Effector CD4-positive, alpha-beta T cell (primary cell): Measurements from ENCODE around the gene BICD2.

ENCODE experiments used
- DNase-seq: peaks from one replicate; pipeline ENCODE4 v3.0.0-alpha.2; 2020

The BICD2 gene

DNA sequence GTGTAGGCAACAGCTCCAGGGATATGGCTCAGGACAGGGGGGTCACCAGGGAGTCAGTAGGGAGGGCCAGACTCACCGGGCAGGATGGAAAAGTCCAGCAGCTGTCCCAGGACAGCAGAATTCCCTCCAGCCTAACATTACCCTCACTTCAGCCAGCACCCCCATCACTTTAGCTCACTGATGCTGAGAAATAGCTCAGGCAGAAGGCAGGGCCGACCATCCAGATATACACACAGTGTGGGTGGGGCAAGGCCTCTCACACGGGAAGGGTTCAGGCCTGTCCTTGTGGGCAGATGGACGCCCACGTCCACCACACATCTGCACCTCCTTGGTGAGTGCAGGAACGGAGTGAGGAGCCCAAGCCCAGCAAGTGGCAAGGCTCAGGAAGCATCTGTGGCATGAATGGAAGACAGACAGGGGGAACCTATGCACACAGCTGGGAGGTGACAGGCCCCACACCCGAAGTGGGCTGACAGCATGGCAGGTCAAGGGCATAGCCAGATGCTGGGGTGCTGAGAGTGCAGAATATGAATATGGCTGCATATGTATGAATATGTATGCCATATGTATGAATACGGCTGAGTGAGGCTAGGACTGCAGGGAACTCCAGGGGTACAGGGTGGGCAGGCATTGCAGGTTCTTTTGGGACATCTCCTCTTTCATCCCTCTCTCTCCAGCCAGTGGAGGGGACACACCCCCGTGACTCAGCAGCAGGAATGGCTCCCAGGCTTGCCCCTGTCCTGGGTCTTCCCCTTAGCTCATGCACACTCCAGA lies 17.0 kb downstream of the BICD2 start:
- no peak for DNase-seq

DNA sequence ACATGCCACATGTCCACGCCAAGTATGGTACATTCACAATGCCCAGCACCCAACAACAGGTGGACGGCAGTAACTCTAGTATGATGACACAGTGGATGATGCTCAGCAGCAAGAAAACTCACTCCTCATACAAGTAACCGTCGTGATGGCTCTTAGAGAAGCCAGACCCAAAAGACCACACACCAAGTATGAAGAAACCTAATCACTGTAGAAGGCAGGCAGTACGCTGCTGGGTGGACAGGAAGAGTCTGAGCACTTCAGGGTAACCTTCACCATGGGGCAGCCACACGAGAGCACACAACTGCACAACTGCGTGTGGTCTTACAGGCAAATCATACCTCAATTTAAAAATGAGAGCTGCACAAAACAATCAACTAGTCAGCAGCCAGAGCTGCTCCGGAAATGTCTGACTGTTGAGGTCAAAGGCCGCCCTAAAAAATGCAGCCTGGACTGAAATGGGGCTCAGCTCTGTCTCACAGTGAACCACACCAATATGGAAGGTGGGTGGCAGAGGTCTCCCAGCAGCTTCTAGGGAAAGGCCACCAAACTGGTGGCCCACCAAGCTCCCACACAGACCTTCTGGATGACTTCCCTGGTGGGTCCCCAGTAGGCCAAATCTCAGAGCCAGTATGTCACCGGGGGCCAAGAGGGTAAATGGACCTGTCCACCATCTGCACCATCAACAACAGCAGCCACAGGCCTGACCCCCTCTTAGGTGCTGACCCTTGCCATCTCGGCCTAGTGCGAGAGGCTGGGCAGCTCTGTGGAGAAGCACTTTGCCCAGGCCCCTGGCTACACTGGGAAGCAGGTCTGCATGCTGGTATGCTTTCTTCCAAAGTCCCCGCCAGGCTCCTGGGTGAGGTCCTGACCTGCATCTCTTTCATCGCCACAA lies 17.8 kb downstream of the BICD2 start:
- DNase-seq, result no peak

DNA sequence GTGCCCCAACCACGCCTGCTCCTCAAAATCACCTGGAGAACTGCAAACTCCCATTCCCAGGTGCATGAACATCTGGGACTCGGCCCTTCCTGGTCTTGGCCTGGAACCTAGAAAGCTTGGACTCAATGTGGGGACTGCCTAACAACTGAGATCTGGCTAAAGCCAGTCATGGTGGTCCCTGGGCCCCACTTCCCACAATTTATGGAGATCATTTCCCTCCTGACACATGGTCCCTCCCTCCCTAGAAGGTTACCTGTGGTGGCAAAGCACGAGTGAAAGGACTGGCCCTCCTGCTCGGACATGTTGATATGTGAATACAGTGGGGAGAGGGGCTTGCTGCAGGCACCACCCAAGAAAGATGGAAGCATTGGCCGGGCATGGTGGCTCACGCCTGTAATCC lies 18.8 kb downstream of the BICD2 start:
- no peak for DNase-seq

DNA sequence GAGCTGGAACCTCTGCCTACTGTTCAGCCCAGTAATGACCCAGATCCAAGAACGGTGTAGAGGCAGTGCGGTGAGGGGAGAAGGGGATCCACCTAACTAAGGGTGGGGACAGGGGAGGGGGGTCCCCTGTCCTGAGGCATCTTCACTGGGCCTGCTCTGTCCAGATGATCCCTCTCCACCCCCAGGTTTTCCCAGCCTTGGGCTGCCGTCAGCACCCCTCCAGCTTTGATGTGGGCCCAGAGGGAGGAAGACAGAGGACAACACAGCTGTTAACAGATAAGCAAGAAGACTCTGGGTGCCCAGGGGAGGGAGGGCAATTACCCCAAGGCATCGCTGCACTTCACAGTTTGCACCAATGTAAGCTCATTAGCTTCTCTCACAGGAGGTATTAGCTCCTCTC lies 19.3 kb downstream of the BICD2 start:
- DNase-seq, result no peak

DNA sequence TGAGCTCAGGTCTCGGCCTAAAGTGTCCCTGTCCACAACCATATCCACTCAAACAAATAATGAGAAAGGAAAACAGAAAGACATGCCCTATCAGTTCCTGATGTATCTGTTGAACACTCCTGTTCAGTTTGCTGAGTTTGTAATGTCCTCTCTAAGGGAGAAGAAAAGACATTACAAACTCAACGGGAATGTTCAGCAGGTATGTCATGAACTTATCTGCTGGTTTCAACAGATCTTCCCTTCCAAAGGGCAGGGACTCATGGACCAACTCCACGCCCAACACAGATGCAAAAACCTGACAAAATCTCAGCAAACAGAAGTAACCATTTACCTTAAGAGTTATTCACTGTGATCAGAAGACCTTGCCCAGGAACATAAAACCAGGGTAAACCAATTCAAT lies 23.7 kb downstream of the BICD2 start:
- no peak for DNase-seq

DNA sequence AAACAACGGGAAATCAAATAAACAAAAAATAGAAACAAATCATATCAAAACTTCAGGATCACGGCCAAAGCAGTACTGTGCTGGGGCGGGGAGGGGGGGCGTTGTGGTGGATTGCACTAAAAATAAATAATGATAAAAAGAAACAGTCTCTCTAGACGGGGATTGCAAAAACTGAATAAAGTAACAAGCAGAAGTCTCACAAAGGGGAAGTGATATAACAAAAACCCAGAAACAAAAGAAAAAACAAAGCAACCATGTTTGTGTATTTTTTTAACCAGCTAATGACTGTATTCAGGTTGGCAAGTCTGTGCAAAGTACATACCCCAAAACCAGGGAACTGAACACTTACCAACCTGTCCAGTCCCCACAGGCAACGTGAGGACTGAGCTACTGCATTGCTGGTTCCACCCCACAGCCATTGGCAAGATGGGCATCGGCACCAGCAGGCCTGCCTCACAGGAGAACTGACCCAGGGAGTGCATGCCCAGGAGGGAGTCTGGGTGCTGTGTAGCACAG lies 24.1 kb downstream of the BICD2 start:
- no peak for DNase-seq

DNA sequence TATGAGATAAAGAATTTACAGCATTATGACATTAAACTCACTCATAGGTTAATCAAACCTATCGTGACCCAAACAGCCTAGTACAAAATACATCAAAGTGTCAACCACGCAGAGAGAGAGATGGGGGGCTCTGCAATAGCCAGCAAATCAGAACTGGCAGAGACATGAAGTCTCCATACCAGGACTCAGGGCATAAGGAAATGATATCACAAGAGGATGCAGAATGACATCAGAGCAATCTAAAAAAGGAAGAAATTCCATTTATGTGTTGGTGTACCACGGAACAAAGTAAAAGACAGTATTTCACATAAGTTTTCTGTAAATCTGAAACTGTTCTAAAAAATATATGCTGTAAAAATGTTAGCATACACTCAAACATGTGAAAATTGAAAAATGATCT lies 24.6 kb downstream of the BICD2 start:
- no peak for DNase-seq

DNA sequence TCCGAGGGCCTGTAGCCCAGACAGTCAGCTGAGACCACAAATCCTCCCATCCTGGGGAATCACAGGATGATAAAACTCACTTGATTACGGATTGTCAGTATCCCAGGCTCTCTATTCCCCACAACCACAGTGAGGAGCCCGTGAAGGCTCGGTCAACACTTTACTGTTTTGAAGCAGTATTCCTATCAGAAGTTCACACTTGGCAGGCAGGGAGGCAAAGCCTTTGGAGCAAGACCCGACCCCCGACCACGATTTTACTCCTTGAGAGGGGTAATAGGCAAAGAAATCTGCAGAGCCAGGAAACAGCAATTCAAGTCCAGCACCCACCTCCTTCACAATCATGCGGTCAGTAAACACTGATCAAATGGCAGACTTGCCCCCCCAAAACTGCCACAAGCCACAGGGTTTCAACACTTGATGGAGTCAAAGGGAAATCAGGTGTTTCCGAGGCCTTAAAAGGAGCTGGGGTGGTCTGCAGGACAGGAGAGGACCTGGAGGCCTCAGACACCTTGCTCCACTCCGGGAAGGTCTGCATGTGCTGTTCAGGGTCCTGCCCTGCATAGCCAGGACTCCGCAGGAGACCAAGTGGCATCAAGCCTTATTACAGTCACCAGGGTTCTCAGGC lies 25.2 kb downstream of the BICD2 start:
- no peak for DNase-seq

DNA sequence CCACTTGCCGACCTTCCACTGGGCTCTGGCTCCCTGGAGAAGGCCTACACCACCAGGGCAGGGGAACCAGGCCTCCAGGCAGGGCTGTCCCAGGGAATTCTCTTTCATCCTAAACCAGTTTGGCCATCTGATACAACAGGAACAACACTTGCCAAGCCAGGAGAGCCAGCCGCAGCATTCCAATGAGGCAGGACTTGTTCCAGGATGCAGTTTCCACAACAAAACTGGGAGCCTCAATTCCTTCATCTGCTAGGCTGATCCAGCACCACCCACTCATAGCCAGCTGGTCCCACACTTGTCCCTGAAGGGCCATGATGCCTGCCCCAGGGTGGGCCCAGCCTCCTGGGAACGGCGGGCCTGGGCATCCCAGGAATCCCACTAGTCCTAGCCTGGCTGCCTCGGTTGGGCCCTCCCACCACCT lies 26.0 kb downstream of the BICD2 start:
- DNase-seq, result no peak

DNA sequence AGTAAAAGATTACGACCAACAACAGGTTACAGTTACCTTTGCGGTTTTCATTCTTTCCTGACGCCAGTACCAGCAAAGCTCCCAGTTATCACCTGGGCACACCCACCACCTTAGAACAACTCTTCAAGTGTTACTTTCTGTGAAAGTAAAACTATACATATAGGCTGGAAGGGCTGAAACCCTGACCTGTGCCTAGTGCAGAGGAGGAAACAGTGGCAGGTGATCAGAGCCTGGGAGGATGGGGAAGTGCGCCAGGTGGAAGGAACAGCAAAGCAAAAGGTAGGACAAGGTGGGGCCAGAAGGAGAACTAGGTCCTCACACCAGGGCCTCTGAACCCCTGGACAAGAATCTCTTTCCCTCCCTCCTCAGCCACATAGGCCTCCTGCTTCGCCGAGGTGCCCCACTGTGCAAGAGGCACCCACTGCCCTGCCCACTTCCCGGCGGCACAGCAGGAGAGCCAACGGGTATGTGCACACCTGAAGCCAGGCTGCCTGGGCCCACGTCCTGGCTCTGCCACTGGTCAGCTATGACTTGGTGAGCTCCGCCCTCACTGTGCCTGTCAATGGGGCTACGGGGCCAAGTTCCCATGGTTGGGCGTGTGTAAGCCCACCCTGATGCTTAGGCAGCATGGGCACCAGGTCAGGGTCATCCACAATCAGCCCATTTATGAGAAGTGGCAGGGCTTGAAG lies 26.9 kb downstream of the BICD2 start:
- no peak for DNase-seq

DNA sequence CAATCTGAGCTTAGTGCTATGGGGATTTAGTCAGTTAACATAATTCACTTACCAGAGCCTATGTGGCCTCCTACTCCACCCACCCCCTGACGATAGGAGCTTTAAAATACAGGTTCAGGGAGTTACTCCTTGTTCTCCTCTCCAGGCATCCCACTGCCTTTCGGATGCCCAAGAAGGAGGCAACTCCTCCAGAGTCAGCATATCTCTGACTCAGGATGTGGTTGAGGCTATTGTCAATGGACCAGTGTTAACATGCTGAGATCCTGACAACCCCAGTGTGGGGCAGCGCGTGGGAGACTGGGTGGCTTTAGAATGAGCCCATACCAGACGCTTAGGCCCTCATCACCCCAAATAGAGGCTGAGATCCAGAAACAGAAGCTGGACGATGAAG lies 27.4 kb downstream of the BICD2 start:
- DNase-seq, result no peak

DNA sequence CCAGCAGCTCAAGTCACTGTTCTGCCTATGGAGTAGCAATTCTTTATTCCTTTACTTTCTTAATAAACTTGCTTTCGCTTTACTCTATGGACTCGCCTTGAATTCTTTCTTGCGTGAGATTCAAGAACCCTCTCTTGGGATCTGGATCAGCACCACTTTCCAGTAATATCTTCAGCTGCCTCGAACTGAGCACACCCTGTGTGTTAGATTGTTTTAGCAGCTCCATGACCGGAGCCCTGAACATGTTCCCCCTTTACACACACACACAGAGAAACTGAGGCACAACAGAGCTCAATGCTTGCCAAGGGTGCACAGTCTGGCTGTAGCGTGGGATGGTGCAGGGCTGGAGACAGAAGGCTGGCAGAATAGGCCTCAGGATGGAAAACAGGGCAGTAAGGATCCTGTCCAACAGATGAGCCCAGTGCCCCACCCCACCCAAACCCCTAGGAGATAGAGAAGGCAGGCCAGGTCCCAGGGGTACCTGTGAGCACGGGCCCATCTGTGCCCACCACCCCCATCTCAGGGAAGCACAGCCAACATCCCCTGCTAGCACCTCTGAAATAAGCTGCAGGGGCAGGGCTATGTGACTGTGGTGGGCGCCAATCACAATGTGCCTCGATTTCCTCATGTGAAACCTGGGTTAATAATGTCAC lies 27.9 kb downstream of the BICD2 start:
- no peak for DNase-seq

DNA sequence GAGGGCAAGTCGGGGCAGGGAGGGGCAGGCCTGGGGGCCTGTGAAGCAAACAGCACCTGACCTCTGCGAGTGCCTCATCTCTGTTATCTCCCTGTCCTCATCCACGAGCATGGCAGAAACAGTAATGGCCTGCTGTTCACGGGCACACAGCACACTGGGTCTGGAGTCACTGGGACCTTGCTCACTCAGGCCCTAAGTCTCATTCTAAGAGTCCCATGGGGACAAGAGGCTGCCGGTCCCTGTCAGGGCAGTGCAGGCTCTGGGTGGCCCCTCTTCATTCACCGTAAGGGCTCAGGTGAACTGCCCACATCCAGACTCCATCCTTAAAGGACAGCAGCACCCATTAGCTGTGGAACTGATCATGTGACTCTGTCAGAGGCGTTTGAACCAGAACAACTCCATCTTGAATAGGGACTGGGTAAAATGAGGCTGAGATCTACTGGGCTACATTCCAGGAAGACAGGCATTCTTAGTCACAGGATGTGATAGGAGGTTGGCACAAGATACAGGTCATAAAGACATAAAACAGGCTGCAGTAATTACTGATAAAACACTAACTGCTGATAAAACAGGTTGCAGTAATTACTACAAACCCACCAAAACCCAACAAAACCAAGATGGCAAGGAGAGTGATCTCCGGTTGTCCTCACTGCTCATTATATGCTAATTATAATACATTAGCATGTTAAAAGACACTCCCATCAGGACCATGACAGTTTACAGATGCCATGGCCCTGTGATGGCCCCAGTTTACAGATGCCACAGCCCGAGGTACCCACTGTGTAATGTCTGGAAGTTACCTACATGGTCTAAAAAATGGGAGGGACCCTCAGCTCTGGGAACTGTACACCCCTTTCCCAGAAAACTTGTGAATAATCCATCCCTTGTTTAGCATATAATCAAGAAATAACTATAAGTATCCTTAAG lies 28.7 kb downstream of the BICD2 start:
- no peak for DNase-seq

DNA sequence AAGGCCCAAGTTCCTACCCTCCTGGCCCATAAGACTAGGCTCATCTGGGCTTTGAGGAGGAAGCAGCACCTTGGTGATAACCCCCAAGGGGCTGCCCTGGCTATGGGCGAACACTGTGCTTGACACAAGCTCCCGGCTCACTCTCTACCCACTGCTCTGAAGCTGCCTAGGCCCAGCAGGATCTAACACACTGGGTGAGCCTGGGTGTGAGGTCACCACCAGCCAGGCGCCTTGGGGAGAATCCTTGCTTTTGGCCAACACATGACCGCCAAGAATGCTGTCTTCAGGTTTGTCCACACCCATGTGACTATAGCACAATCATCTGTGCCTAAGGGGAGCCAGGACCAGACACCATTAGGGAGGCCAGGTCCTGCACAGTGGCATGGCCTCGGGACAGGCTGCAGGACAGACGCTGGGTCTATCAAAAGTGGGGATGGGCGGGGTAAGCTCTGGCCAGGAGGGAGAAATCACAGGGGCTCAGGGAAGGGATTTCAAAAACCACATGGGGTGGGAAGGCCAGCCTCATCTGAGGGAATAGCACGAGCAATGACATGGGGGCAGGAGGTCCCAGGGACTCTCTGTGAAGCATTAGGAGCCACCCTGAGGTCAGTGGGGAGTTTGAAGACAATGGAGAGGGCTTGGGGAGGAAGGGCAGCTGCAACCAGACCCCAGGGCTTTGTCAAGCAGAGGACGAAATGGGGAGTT lies 29.6 kb downstream of the BICD2 start:
- DNase-seq, result no peak

DNA sequence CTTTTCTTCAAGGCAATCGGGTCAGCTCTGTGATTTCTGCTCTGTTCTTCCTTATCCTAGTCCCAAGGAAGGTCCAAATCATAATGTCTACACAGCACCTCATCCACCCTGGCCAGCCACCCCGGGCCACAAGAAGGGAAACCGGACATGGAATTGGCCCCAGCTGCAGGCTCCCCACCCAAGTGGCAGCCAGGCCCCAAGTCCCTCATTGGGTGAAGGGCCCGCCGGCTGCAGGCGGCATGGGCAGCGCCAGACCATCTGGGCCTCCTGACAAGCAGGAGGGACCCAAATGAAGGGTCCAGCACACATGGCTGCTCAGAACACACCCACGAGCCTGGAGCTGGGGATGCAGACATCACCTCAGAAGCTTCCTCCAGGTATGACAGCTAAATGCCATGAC lies 33.7 kb downstream of the BICD2 start:
- no peak for DNase-seq

DNA sequence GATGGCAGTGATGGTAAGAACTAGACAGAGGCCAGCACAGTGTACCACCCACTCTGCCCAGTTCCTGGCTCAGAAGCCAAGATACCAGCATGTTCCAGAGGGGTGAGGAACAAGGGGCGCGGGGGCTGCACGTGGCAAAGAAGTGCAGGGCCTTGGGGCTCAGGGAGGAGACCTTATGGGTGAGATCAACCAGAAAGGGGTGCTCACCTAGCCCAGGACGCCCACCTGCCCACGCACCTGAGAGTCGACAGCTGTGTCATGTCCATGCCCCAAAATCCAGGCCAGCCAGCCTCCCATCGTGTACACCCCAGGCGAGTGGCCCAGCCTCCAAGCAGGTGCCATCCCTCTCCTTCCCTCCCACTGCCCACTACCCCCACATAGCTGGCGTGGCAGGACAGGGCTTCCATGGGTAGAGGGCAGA lies 34.9 kb downstream of the BICD2 start:
- no peak for DNase-seq

DNA sequence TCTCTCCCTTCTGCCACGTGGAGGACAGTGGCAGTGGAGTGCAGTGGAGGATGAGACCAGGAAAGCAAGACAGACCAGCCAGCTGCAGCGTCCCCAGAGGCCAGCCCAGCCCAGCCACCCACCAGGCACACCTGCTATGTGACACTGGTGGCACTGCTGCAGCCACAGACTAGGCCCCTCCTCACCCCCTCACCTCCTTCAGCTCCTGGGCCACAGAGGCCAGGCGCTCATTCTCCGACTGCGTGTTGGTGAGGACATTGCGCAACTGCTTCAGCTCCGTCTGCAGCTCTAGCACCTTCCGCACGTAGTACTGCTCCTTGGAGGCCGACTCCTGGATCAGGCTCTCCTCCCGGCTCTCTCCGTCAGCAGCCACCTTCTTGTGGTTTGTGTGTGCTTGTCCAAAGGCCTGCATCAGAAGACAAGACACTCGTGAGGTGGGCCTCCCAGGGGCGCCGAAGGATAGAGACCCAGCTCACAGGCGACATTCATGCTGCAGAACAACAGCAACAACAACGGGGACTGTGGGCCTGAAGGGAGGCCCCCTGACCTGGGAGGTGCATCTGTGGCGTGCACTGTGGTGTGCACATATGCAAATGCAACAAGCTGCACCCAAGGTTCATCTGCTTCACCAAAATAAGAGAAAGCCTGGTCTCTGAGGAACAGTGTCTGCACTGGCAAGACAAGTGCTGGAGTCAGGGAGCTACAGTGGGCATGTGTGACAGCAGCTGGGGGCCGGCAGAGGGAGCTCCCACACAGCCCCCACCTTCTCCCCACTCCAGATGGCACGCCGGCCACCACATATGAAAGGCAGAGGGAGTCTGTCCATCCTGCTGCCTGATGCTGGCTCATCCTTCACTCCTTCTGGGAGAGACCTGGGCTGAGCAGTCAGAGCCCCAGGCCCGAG lies 35.5 kb downstream of the BICD2 start:
- no peak for DNase-seq

DNA sequence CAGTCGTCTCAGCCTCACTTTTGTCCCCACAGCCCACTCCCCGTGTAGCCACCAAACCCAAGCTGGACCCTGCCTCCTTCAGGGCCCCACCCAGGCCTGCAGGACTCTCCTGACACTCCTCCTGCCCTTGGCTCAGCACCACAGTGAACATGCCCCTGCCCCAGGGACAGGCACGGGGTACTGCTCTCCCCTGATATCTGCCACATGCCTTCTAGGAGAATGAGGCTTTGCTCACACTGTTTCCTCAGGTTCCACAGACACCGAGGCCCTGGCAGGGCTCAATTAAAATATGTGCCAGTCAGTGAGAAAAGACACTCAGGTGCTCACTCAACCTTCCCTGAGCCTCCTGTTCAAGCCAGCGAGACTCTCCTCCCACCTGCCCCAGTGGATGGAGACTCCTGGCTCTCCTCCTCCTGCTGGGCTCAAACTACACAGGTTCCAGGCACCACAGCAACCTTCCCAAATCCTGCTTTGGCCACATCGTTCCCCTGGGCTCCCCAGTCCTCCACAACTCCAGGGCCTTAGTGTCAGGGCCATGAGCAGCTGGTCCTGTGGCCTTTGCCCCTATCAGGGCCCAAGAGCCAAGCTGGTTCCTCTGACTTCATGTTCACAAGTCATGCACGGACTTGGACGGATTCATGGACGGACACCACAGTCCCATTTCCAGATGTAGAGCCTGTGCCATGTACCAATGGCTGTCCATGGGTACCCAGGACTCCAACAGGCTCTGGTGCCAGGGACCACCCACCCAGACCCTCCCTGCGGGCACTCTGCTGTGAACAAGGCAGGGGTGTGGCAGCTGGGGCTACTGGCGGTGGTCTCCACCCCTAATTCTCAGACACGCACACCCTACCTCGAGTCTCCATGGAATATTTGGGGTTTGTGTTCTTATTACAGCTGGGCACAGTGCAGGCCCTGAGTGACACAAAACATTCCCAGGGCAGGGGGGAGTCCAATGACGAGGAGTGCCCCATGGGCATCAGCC lies 36.6 kb downstream of the BICD2 start:
- DNase-seq, result no peak
